SU-DHL-6 (cell line): ENCODE measurements around the gene SCYGR8.

ENCODE experiments used
- EZH2phosphoT487 ChIP-seq: fragments of 200-600 bp; sonication (generic), shearing (Covaris generic); conservative IDR thresholded peaks from 2 replicates; pipeline ENCODE4 v1.6.1; 2018; ENCODE audit warnings: mild to moderate bottlenecking, antibody characterized with exemption, low read length, moderate library complexity, mixed read lengths
- TF ChIP-seq, protein P1 (sequence below): fragments of 200-600 bp; sonication (generic); IDR thresholded peaks from one replicate; pipeline ENCODE4 v1.5.1; 2017; ENCODE audit warnings: antibody characterized with exemption, mild to moderate bottlenecking, low read length, moderate library complexity; ENCODE audit not compliant: insufficient read depth, poor library complexity, severe bottlenecking

DNA sequence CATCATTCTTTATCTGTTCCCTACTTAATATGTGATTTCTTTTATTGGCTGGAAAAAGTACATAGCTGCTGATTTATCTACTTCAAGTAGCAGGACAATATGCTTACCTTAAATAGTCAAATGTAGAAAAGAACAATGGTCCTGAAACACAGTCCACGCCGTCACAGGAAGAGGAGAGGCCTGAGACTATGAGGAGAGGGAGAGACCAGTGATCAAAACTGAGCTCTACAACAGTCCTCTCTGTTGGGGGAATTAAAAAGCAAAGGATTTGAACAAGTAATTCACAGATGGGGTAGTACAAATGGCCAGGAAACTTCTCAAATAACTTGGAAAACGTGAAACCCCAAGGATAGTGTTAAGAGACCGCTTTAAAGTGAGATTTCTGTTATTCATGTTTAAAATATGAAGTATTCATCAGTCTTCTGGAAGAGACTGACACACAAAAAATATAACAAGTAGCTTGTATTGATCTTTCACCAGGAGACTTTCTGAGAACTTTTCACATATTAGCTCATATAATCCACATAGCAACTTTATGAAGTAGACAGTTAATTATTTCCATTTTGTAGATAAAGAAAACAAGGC is 20.2 kb downstream of the SCYGR8 start:
- TF ChIP-seq, protein P1, sequence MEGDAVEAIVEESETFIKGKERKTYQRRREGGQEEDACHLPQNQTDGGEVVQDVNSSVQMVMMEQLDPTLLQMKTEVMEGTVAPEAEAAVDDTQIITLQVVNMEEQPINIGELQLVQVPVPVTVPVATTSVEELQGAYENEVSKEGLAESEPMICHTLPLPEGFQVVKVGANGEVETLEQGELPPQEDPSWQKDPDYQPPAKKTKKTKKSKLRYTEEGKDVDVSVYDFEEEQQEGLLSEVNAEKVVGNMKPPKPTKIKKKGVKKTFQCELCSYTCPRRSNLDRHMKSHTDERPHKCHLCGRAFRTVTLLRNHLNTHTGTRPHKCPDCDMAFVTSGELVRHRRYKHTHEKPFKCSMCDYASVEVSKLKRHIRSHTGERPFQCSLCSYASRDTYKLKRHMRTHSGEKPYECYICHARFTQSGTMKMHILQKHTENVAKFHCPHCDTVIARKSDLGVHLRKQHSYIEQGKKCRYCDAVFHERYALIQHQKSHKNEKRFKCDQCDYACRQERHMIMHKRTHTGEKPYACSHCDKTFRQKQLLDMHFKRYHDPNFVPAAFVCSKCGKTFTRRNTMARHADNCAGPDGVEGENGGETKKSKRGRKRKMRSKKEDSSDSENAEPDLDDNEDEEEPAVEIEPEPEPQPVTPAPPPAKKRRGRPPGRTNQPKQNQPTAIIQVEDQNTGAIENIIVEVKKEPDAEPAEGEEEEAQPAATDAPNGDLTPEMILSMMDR = no peak
- no peak for TF ChIP-seq EZH2phosphoT487
